SK-N-SH treated with all-trans-retinoic acid at 6 μM for 48 hours (cell line): ENCODE results near the gene CPSF7.

ENCODE experiments used
- ARNTL ChIP-seq: fragments of 450-650 bp; formaldehyde crosslinking; IDR thresholded peaks from 2 replicates; pipeline ENCODE4 v1.5.0; 2020; ENCODE audit warnings: low read depth, mild to moderate bottlenecking, moderate library complexity, borderline replicate concordance
- CREB5 ChIP-seq: fragments of 250-450 bp; sonication (Bioruptor Pico); IDR thresholded peaks from 2 replicates; pipeline ENCODE4 v1.5.1; 2020; ENCODE audit warnings: low read depth, mild to moderate bottlenecking, moderate library complexity
- CSRNP3 ChIP-seq: fragments of 250-450 bp; sonication (Bioruptor Pico); IDR thresholded peaks from 2 replicates; pipeline ENCODE4 v1.5.1; 2021; ENCODE audit warnings: mild to moderate bottlenecking, moderate library complexity
- PPARA ChIP-seq: fragments of 250-450 bp; sonication (Bioruptor Pico); IDR thresholded peaks from 2 replicates; pipeline ENCODE4 v1.5.0; 2020; ENCODE audit warnings: mild to moderate bottlenecking, borderline replicate concordance
- SNAI2 ChIP-seq: fragments of 250-450 bp; sonication (Bioruptor Pico); IDR thresholded peaks from 2 replicates; pipeline ENCODE4 v1.5.0; 2020; ENCODE audit warnings: mild to moderate bottlenecking, moderate library complexity
- TCF4 ChIP-seq: fragments of 250-450 bp; sonication (Bioruptor Pico); IDR thresholded peaks from 2 replicates; pipeline ENCODE4 v1.8.0; 2021; ENCODE audit warnings: mild to moderate bottlenecking, moderate library complexity, borderline replicate concordance
- ZFP3 ChIP-seq: fragments of 250-450 bp; sonication (Bioruptor Pico); IDR thresholded peaks from 2 replicates; pipeline ENCODE4 v1.5.0; 2020; ENCODE audit warnings: mild to moderate bottlenecking, moderate library complexity
- ZNF565 ChIP-seq: fragments of 450-650 bp; formaldehyde crosslinking; conservative IDR thresholded peaks from 2 replicates; pipeline ENCODE4 v1.5.0; 2020; ENCODE audit warnings: low read depth, mild to moderate bottlenecking, moderate library complexity
- ZNF70 ChIP-seq: fragments of 450-650 bp; formaldehyde crosslinking; IDR thresholded peaks from 2 replicates; pipeline ENCODE4 v1.5.0; 2020; ENCODE audit warnings: mild to moderate bottlenecking, moderate library complexity

GRCh38 chr11:61437496-61437895 is 7.7 kb upstream of the CPSF7 start:
- no peak for TF ChIP-seq ZNF70 (CRISPR knock-in tag)
- TF ChIP-seq ZNF565 (CRISPR knock-in tag), result no peak
- TF ChIP-seq SNAI2 (CRISPR knock-in tag), result no peak
- TF ChIP-seq CSRNP3 (CRISPR knock-in tag), result no peak
- no peak for TF ChIP-seq ARNTL
- TF ChIP-seq TCF4 (CRISPR knock-in tag), result no peak
- TF ChIP-seq ZFP3 (CRISPR knock-in tag), result no peak
- no peak for TF ChIP-seq PPARA (CRISPR knock-in tag)
- TF ChIP-seq CREB5, result no peak
